ENCODE measurements around the gene PRSS36.

Gene PRSS36

GRCh38 chr16:31110106-31111034 is 39.5 kb downstream of the PRSS36 start:
- TF ChIP-seq CTCF (IDR thresholded peaks at IDR 0.05; ENCODE audit: control extremely low read depth, extremely low read depth, low read depth, missing control alignments), result no peak
- ChIA-PET POLR2A (no interaction called here), CTCF (interaction anchor here (0.6 to 2.5 kb wide), 2 partner anchors 10 to 32 kb away, joined by 3 to 7 read pairs; no protein-coding TSS in a partner anchor)
- no peak for DNase-seq (ENCODE audit: extremely low spot score)

DNA sequence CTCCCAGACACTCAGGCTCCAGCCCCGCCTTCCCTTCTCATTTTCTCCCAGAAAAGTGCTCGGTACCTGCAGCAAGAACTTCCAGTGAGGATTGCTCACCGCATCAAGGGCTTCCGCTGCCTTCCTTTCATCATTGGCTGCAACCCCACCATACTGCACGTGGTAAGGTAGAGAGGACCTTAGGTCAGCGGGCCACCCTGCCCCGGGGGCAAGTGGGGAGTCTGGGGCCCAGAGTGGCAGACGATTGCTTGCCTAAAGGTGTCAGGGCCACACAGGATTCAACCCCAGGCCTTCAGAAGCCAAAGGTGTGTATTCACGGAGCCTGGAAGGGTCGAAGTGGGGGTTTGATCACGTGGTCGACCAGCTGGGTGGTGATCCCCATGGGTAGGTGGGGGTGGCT is 40.2 kb downstream of the PRSS36 start:
- no peak for DNase-seq (ENCODE audit: extremely low spot score)
- ChIA-PET POLR2A (no interaction called here), CTCF (interaction anchor here (0.6 to 2.5 kb wide), 2 partner anchors 9 to 33 kb away, joined by 3 to 7 read pairs; no protein-coding TSS in a partner anchor)
- no peak for TF ChIP-seq CTCF (IDR thresholded peaks at IDR 0.05; ENCODE audit: control extremely low read depth, extremely low read depth, low read depth, missing control alignments)

DNA sequence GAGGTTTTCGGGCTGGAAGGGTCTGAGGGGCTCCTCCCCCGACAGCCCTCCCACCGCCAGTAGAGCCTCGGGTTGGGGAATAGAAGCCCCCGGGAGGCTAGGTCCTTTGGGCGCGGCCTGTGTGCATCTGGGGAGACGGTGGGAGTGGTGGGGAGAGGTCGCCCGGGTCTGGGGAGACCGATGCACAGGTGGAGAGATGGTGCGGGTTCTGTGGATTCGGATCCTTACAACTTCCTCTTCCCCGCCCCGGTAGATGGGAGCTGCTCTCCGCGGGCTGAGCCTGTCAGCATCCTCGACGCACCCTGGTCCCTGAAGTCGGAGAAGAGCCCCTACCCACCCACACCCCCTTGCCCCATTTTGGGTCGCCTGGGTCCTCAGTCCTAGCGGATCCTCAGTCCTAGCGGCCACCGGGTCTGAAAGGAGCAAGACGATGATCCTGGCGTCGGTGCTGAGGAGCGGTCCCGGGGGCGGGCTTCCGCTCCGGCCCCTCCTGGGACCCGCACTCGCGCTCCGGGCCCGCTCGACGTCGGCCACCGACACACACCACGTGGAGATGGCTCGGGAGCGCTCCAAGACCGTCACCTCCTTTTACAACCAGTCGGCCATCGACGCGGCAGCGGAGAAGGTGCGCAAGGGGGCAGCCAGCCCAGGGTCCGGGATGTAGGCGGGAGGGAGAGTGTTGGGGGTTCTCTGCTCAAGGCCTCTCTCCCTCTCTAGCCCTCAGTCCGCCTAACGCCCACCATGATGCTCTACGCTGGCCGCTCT is 40.9 kb downstream of the PRSS36 start:
- ChIA-PET POLR2A (no interaction called here), CTCF (no interaction called here)
- DNase-seq (ENCODE audit: extremely low spot score), result no peak
- no peak for TF ChIP-seq CTCF (IDR thresholded peaks at IDR 0.05; ENCODE audit: control extremely low read depth, extremely low read depth, low read depth, missing control alignments)

- no peak for TF ChIP-seq CTCF (IDR thresholded peaks at IDR 0.05; ENCODE audit: control extremely low read depth, extremely low read depth, low read depth, missing control alignments)
- DNase-seq (ENCODE audit: extremely low spot score), result peak; percentile 93
- CTCF ChIA-PET, result interaction anchor here (0.6 to 1.7 kb wide), 2 partner anchors 13 to 62 kb away, joined by 3 to 4 read pairs; no protein-coding TSS in a partner anchor
- POLR2A ChIA-PET, result no interaction called here
These were observed 41.7 kb downstream of the PRSS36 start, which contains the start of gene BCKDK for GRCh38 chr16:31108035-31108793. Gene BCKDK (plus strand): TSS chr16:31108386. CDS start chr16:31109224, 838 bp downstream.

GRCh38 chr16:31107465-31107867 is 42.4 kb downstream of the PRSS36 start:
- POLR2A ChIA-PET, result no interaction called here
- CTCF ChIA-PET, result interaction anchor here (1.7 kb wide), 1 partner anchor 14 kb away, joined by 4 read pairs; no protein-coding TSS in a partner anchor
- TF ChIP-seq CTCF (IDR thresholded peaks at IDR 0.05; ENCODE audit: control extremely low read depth, extremely low read depth, low read depth, missing control alignments), result no peak
- peak; percentile 77 for DNase-seq (ENCODE audit: extremely low spot score)
